AG09309 (cell line): ENCODE measurements around the gene ADGRA3.

Source experiments
- DNase-seq: peaks from one replicate; pipeline ENCODE4 v3.0.0-alpha.2; 2010; ENCODE audit warnings: low read depth
- H3K4me3 ChIP-seq: 2 replicates; pipeline ENCODE4 v1.5.1; 2011; ENCODE audit warnings: mild to moderate bottlenecking, low read depth, low read length, moderate library complexity; ENCODE audit not compliant: control insufficient read depth
- CTCF ChIP-seq: IDR thresholded peaks from 2 replicates; pipeline ENCODE4 v1.5.1; 2011; ENCODE audit warnings: mild to moderate bottlenecking, low read depth, low read length, inconsistent platforms; ENCODE audit not compliant: insufficient read depth, control insufficient read depth; ENCODE audit errors: missing control alignments

The ADGRA3 gene

GRCh38 chr4:22369901-22370562 lies 145.8 kb downstream of the ADGRA3 start:
- DNase-seq = no peak
- no peak for TF ChIP-seq CTCF
- no peak overlapping the region for H3K4me3 ChIP-seq

DNA sequence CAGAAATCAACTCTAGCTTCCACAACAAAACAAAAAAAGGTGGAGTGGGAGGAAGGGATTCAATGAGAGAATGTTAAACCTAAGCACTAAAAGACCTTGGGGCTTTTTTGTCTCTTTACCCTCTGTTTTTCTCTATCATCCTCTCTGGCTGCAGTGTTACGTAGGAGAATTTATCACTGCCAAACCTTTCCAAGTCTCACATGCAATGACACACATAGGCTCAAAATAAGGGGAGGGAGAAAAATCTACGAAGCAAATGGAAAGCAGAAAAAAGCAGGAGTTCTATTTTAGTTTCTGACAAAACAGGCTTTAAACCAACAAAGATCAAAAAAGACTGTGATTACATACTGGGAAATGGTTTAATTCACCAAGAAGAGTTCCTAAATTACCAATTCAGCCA lies 152.1 kb downstream of the ADGRA3 start:
- TF ChIP-seq CTCF = no peak
- H3K4me3 ChIP-seq = no peak overlapping the region
- DNase-seq = no peak

GRCh38 chr4:22363036-22363435 lies 152.8 kb downstream of the ADGRA3 start:
- no peak overlapping the region for H3K4me3 ChIP-seq
- DNase-seq = no peak
- TF ChIP-seq CTCF = no peak

DNA sequence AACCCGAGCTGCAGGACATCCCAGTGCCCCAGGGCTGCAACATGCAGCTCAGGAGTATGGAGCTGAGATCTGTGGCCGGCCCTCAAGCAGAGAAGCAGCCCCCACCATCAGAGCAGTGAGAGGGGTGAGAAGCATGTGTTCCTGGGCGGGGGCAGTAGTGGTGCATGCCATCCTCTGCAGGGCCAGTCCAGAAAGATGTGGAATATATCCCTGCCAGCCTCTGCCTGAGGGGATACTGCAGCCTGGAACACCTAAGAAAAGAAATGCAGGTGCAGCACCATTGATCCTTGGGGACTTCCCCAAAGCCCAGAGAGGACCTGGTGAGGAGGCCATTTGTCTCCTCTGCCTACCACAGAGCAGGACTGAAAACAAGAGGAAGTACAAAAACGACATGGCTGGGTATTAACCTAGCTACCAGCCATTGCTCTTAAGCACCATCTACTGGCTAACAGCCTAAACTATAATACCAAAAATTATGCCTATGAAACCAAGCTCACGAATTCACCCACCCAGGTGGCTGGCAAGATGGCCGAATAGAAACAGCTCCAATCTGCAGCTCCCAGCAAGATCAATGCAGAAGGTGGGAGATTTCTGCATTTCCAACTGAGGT lies 158.8 kb downstream of the ADGRA3 start:
- H3K4me3 ChIP-seq = no peak overlapping the region
- peak; percentile 70 for TF ChIP-seq CTCF
- peak; percentile 29 for DNase-seq

- H3K4me3 ChIP-seq = no peak overlapping the region
- no peak for TF ChIP-seq CTCF
- peak; percentile 7 for DNase-seq
Observed at GRCh38 chr4:22348410-22348809, 167.5 kb downstream of the ADGRA3 start.

GRCh38 chr4:22345678-22346077 lies 170.2 kb downstream of the ADGRA3 start:
- no peak for TF ChIP-seq CTCF
- no peak for DNase-seq
- H3K4me3 ChIP-seq = no peak overlapping the region
